Mucosa of stomach (tissue), 1 donor: Measurements from ENCODE around the gene RIOX2.
A peak's percentile ranks its signal among the peaks of the same experiment; 100 is the strongest.
"Not testable (repeated sequence)": the region's sequence is repeated elsewhere in the genome, so short reads cannot be mapped to it uniquely, and the experiment has no call there.

Experiments
- H3K27me3 ChIP-seq: one replicate; pipeline ENCODE4 v1.7.0; 2013; ENCODE audit warnings: mild to moderate bottlenecking, low read length; ENCODE audit not compliant: control insufficient read depth, insufficient read depth
- H3K36me3 ChIP-seq: one replicate; pipeline ENCODE4 v1.7.0; 2013; ENCODE audit warnings: low read length; ENCODE audit not compliant: control insufficient read depth, insufficient read depth
- H3K4me1 ChIP-seq: one replicate; pipeline ENCODE4 v1.7.0; 2013; ENCODE audit warnings: mild to moderate bottlenecking, low read length; ENCODE audit not compliant: control insufficient read depth, insufficient read depth
- H3K4me3 ChIP-seq: one replicate; pipeline ENCODE4 v1.7.0; 2013; ENCODE audit warnings: low read length
- H3K9ac ChIP-seq: one replicate; pipeline ENCODE4 v1.7.0; 2013; ENCODE audit warnings: mild to moderate bottlenecking, low read length, moderate library complexity
- H3K9me3 ChIP-seq: one replicate; pipeline ENCODE4 v1.7.0; 2013; ENCODE audit warnings: mild to moderate bottlenecking, low read length, moderate library complexity; ENCODE audit not compliant: control insufficient read depth
- donor health status: Pancreatic carcinoma.

Gene RIOX2

DNA sequence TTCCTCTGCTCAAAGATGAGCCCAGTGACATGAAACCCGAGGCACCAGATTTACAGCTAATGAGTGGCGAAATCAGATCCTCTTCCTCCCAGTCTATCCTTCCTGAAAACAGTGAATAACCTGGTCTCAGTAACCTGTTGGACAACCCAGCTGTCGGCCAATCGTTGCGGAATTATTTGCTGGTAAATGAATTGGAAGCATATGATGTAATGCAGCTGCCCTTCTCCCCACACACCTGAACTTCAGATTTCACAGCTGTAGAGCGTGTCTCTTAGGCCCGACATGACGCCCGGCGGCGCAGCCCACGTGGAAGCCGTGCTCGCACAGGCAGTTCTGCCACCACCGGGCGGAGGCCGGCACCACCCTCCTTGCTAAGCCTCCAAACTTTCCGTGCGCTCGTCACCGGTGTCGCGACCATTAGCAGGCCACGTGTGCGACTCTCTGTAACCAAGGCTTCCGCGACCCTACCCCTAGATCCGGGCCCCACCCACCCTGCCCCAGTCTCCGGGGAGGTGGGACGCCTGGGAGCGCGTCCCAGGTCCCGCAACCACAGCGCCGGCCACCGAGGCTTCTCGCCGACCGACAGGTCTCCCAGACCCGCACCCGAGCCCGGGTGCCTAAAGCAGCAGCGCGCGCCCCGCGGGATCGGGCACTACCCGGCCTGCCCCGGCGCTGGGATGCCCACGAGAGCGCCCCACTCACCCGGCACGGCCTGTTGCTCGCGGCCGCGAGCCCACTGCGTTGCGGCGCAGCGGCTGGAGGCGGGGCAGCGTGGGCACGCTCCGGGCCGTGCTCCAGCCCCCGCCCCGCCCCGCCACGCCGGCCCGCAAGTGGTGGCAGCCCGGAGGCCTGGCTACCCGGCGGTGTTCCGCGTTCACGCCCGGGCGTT is at the start of gene RIOX2:
Gene RIOX2 (minus strand): TSS at position 753 of the 889 bp plus-strand sequence. CDS start 4,838 bp downstream, outside the sequence.
- no peaks in the 10 kb centered on the region for H3K36me3 ChIP-seq
- no peaks in the 10 kb centered on the region for H3K27me3 ChIP-seq
- H3K4me3 ChIP-seq: no peak within 1 kb of the TSS
- peak within 1 kb of the TSS; percentile 53 for H3K9ac ChIP-seq
- no peaks in the 10 kb centered on the region for H3K9me3 ChIP-seq
- peaks cover 4% of the 10 kb centered on the region for H3K4me1 ChIP-seq

DNA sequence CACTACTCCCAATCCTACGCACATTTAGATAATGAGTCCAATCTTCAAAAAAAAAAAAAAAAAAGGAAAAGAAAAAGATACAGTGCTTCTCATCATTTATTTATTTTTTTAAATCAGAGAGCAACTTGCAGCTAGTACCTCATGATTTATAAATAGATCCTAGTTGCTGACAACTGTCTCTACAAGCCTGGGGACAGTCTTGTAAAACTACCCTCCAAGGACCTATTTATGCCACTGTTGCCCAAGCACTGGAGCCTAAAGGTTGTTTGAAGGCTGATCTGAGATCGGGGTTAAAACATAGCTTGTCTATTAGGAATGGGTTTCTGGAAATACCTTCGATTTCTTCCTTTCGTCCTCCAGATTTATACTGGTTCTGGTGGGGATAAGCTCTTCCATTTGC is 48.2 kb upstream of the RIOX2 start:
- no peaks in the 10 kb centered on the region for H3K9me3 ChIP-seq
- H3K36me3 ChIP-seq: no peaks in the 10 kb centered on the region
- H3K4me3 ChIP-seq: no peak overlapping the region
- no peak overlapping the region for H3K9ac ChIP-seq
- H3K4me1 ChIP-seq: peaks cover 10% of the 10 kb centered on the region
- no peaks in the 10 kb centered on the region for H3K27me3 ChIP-seq

DNA sequence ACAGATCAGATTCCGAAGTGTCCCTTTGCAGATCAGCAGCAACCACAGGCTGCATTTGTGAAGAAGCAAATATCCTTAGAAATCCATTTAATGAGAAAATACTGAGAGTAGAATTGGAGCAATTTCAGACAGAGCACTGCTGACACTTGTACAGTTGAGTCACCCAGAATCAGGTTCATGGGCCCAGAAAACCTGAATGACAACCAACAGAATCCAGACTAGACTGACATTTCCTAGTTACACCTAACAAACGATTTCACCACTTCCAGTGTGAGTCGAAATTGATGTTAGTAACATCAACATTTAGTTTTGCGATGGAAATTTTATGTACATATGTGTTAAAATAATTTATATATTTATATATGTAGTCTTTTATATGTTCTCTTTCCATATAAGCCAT is 46.1 kb upstream of the RIOX2 start:
- H3K9ac ChIP-seq: no peak overlapping the region
- no peaks in the 10 kb centered on the region for H3K36me3 ChIP-seq
- H3K4me1 ChIP-seq: peaks cover 19% of the 10 kb centered on the region
- no peaks in the 10 kb centered on the region for H3K27me3 ChIP-seq
- H3K4me3 ChIP-seq: no peak overlapping the region
- H3K9me3 ChIP-seq: no peaks in the 10 kb centered on the region

DNA sequence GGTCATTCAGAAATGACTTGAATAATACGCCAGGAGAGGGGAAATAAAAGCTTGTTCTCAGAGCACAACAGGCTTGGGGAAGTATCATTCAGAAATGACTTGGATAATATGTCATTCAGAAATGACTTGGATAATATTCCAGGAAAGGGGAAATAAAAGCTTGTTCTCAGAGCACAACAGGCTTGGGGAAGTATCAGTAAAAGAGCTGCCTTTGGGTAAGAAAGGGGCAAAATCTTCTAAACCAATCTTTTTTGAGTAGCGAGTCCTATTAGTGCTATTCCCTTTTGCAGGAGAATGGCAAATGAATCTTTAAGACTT is 42.0 kb upstream of the RIOX2 start:
- Histone ChIP-seq H3K9ac (no peak overlapping the region), H3K36me3 (no peaks in the 10 kb centered on the region), H3K27me3 (no peaks in the 10 kb centered on the region), H3K4me3 (no peak overlapping the region), H3K9me3 (no peaks in the 10 kb centered on the region), H3K4me1 (peaks cover 9% of the 10 kb centered on the region)

DNA sequence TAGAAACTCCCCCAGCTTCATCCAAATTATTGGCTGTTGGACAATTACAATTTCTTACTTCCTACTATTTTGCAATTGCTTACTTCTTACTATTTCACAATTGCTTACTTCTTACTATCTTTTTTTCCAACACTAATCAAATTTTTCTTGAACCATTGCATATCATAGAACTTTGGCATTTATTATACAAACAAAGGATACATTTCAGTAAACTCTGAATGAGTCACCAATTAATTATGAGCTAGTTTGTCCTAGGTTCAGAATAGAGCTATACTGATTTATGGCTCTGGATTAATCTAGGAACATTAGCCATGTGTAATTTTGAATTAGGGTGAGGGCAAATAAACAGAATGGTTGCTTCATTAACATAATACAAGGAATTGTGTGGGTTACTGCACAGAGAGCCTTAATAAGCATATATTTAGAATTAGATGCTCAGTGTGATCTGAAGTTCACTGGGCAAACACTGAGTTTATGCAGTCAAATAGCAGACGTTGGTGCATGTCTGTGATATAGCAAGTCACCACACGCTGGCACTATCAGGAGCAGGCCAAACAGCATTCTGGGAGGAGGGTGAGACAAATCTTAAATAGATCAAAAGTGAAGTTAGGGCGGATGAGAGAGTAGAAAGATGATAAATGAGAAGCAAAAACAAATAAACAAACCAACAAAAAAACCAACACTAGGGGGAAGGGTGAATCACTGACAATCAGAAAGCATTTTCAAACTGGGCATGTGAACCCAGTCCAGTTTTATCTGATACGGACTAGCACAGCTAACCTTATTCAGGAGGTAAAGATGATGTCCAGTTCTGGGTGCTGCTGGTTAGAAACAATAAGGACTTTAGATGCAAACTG is 41.4 kb upstream of the RIOX2 start:
- Histone ChIP-seq H3K4me3 (no peak overlapping the region), H3K36me3 (no peaks in the 10 kb centered on the region), H3K9me3 (no peaks in the 10 kb centered on the region), H3K9ac (no peak overlapping the region), H3K4me1 (peaks cover 9% of the 10 kb centered on the region), H3K27me3 (no peaks in the 10 kb centered on the region)

DNA sequence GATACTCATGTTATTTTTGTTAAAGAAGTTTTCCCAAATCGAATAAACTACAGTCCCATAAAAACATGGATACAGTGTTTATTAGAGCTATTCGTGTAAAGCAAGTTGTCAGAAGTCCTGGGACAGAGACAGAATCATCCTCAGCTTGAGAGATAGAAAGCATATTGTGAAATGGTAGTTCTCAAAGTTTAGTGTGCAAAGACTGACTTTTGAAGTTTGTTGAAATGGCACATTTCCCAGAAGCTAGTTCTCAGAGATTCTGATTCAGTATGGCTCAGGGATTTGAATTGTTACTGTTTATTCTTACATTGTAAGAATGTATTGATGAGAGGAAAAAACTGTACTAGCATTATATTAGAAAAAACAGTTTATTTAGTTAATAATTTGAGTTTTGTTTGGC is 40.7 kb upstream of the RIOX2 start:
- Histone ChIP-seq H3K4me1 (peaks cover 9% of the 10 kb centered on the region), H3K27me3 (no peaks in the 10 kb centered on the region), H3K9ac (no peak overlapping the region), H3K9me3 (no peaks in the 10 kb centered on the region), H3K4me3 (no peak overlapping the region), H3K36me3 (no peaks in the 10 kb centered on the region)

DNA sequence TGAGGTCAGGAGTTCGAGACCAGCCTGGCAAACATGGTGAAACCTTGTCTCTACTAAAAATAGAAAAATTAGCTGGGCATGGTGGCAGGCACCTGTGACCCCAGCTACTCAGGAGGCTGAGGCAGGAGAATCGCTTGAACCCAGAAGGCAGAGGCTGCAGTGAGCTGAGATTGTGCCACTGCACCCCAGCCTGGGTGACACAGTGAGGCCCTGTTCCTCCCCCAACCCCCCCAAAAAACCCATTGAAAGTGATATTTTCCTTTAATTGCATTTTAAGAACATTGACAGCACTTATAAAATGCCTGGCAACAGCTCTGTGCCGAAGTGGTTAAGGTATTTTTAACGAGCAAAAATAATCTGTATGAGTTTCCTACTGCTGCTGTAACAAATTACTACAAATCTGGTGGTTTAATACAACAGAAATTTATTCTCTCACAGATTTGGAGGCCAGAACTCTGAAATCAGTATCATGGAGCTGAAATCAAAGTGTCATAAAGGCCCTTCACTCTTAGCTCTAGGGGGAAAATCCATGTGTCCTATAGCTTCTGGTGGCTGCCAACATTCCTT is 38.7 kb upstream of the RIOX2 start:
- not testable (repeated sequence) for H3K36me3 ChIP-seq, H3K9ac ChIP-seq, H3K27me3 ChIP-seq, H3K9me3 ChIP-seq, H3K4me1 ChIP-seq, H3K4me3 ChIP-seq

DNA sequence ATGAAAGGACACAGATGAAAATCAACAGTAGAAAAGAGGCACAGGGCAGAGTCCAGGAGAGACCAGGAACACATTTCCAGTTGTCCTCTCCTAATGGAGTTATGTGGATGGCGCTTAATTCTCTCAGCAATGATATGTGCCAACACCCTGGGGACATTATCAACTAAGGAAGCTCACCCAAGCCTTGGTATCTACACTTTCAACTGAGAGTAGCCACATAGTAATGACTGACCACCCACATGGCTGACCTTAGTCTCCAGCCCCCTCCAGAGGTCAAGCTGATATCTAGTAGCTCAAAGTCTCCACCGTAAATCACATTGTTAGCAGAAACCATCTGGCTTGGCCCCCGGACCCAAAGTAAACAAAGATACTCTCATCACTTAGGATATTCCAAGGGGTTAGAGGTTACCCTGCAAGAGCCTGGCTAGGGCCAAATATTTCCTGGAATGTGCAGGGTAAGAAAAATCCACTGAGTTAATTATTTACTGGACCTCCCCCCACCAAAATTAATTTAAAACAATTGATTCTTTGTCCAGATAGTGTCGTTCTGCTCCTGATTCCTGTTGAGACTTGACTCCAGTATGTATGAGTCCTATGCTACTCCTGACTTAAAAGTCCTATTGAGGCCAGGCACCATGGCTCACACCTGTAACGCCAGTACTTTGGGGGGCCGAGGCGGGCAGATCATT is 38.1 kb upstream of the RIOX2 start:
- H3K4me1 ChIP-seq: peaks cover 9% of the 10 kb centered on the region
- no peaks in the 10 kb centered on the region for H3K27me3 ChIP-seq
- H3K9ac ChIP-seq: no peak overlapping the region
- H3K4me3 ChIP-seq: no peak overlapping the region
- no peaks in the 10 kb centered on the region for H3K9me3 ChIP-seq
- H3K36me3 ChIP-seq: no peaks in the 10 kb centered on the region

DNA sequence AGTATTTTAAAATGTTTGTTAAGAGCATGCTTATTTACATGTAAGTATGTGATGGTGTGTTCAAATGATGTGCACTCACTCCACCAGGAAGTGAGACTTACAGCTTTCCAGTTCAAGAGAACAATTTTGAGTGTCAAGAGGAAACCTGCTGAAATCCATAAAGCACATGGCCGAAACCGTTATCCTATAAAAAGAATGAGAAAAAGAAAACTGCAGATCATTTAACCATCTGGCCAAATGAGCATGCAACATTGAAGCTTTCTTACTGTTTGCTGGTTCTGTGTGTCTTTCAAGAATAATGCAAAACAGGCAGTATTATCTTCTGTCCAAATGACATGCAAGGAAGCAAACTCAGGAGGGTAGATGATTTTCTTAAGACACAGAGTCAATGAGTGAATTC is 36.6 kb upstream of the RIOX2 start:
- Histone ChIP-seq H3K36me3 (no peaks in the 10 kb centered on the region), H3K27me3 (no peaks in the 10 kb centered on the region), H3K9me3 (no peaks in the 10 kb centered on the region), H3K4me3 (no peak overlapping the region), H3K9ac (no peak overlapping the region), H3K4me1 (peaks cover 6% of the 10 kb centered on the region)

DNA sequence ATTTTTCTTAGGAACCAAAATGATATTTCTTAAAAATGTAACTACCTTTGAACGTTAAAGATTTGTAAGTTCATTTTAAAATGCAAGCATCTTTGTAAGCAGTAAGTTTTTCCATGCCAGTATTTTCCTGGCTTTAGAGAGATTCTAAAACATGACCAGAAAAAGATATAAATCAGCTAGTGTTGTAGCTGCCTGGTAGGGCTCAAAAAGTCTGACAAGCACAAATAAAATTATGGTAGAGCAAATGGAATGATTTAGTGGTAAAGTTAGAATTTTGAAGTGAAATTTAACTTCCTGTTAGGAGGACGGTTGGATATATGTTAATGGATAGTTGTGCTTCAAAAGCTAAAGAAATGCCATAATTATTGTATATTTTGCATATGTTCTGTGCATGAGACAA is 33.2 kb upstream of the RIOX2 start:
- no peaks in the 10 kb centered on the region for H3K4me1 ChIP-seq
- no peaks in the 10 kb centered on the region for H3K27me3 ChIP-seq
- H3K36me3 ChIP-seq: no peaks in the 10 kb centered on the region
- no peaks in the 10 kb centered on the region for H3K9me3 ChIP-seq
- H3K4me3 ChIP-seq: no peak overlapping the region
- no peak overlapping the region for H3K9ac ChIP-seq

DNA sequence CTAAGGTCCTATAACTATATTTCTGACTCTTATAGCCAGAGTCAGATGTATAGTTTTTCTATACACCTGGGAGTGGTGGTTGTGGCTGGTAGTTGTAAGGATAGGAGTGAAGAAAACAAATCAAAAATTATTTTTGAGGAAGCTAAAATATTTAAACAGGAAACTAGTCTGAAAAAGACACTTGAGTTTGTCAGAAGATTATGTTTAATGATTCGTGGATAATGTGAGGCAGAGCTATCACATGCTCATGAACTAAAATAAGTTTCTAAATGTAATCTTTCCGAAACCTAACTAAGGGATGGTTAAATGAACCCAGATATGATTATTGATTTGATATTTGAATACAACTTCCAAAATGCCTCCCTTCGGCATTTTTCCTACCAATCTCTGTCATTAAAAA is 32.5 kb upstream of the RIOX2 start:
- H3K36me3 ChIP-seq: no peaks in the 10 kb centered on the region
- H3K9ac ChIP-seq: no peak overlapping the region
- H3K4me3 ChIP-seq: no peak overlapping the region
- no peaks in the 10 kb centered on the region for H3K27me3 ChIP-seq
- no peaks in the 10 kb centered on the region for H3K4me1 ChIP-seq
- H3K9me3 ChIP-seq: no peaks in the 10 kb centered on the region
